Measurements from ENCODE around the gene ZBTB17.

- TF ChIP-seq CTCF (IDR thresholded peaks at IDR 0.05; ENCODE audit: low read depth, low read length) (no peak), EZH2phosphoT487 (IDR thresholded peaks at IDR 0.05; ENCODE audit: low read depth) (no peak)
Observed at GRCh38 chr1:15940110-15941043, 35.5 kb downstream of the ZBTB17 start.
